ENCODE results near the gene COP1.

Gene COP1

GRCh38 chr1:176051402-176051801, 155.7 kb downstream of the COP1 start:
- no peaks in the 10 kb centered on the region for H3K27me3 ChIP-seq (ENCODE audit: control insufficient read depth, insufficient read depth, low read length)
- no peak for TF ChIP-seq CTCF (IDR thresholded peaks at IDR 0.05)
- no peaks in the 10 kb centered on the region for H3K4me1 ChIP-seq
- H3K79me2 ChIP-seq, result no peaks in the 10 kb centered on the region
- no peak overlapping the region for H3K27ac ChIP-seq
- H3K9me3 ChIP-seq (ENCODE audit: control insufficient read depth, low read length), result no peaks in the 10 kb centered on the region
- H2AFZ ChIP-seq, result no peak overlapping the region
- H3K4me2 ChIP-seq (ENCODE audit: low read length), result no peak overlapping the region
- no peaks in the 10 kb centered on the region for H3K36me3 ChIP-seq (ENCODE audit: control insufficient read depth, insufficient read depth, low read length)
- H3K9ac ChIP-seq, result no peak overlapping the region
- no peak overlapping the region for H3K4me3 ChIP-seq (ENCODE audit: low read depth, low read length)

GRCh38 chr1:176049582-176049981, 157.5 kb downstream of the COP1 start:
- no peaks in the 10 kb centered on the region for H3K36me3 ChIP-seq (ENCODE audit: control insufficient read depth, insufficient read depth, low read length)
- no peaks in the 10 kb centered on the region for H3K9me3 ChIP-seq (ENCODE audit: control insufficient read depth, low read length)
- H3K27me3 ChIP-seq (ENCODE audit: control insufficient read depth, insufficient read depth, low read length), result no peaks in the 10 kb centered on the region
- H3K4me1 ChIP-seq, result no peaks in the 10 kb centered on the region
- H3K79me2 ChIP-seq, result no peaks in the 10 kb centered on the region
- no peak overlapping the region for H2AFZ ChIP-seq
- H3K27ac ChIP-seq, result no peak overlapping the region
- H3K4me2 ChIP-seq (ENCODE audit: low read length), result no peak overlapping the region
- H3K4me3 ChIP-seq (ENCODE audit: low read depth, low read length), result no peak overlapping the region
- H3K9ac ChIP-seq, result no peak overlapping the region
- no peak for TF ChIP-seq CTCF (IDR thresholded peaks at IDR 0.05)

- Histone ChIP-seq H3K4me3 (ENCODE audit: low read depth, low read length) (no peak overlapping the region), H3K4me2 (ENCODE audit: low read length) (no peak overlapping the region), H3K36me3 (ENCODE audit: control insufficient read depth, insufficient read depth, low read length) (no peaks in the 10 kb centered on the region), H3K9me3 (ENCODE audit: control insufficient read depth, low read length) (no peaks in the 10 kb centered on the region), H3K79me2 (no peaks in the 10 kb centered on the region), H3K27ac (no peak overlapping the region), H2AFZ (no peak overlapping the region), H3K4me1 (no peaks in the 10 kb centered on the region), H3K9ac (no peak overlapping the region), H3K27me3 (ENCODE audit: control insufficient read depth, insufficient read depth, low read length) (no peaks in the 10 kb centered on the region)
- TF ChIP-seq CTCF (IDR thresholded peaks at IDR 0.05), result no peak
Observed at GRCh38 chr1:176046926-176047325, 160.2 kb downstream of the COP1 start.

- H3K79me2 ChIP-seq, result no peaks in the 10 kb centered on the region
- no peak overlapping the region for H2AFZ ChIP-seq
- no peak overlapping the region for H3K27ac ChIP-seq
- H3K4me3 ChIP-seq (ENCODE audit: low read depth, low read length), result no peak overlapping the region
- H3K4me2 ChIP-seq (ENCODE audit: low read length), result no peak overlapping the region
- H3K9ac ChIP-seq, result no peak overlapping the region
- no peaks in the 10 kb centered on the region for H3K9me3 ChIP-seq (ENCODE audit: control insufficient read depth, low read length)
- no peaks in the 10 kb centered on the region for H3K27me3 ChIP-seq (ENCODE audit: control insufficient read depth, insufficient read depth, low read length)
- TF ChIP-seq CTCF (IDR thresholded peaks at IDR 0.05), result no peak
- H3K36me3 ChIP-seq (ENCODE audit: control insufficient read depth, insufficient read depth, low read length), result no peaks in the 10 kb centered on the region
- H3K4me1 ChIP-seq, result no peaks in the 10 kb centered on the region
Observed at GRCh38 chr1:176043537-176043936, 163.5 kb downstream of the COP1 start.

GRCh38 chr1:176033881-176034280, 173.2 kb downstream of the COP1 start:
- no peaks in the 10 kb centered on the region for H3K36me3 ChIP-seq (ENCODE audit: control insufficient read depth, insufficient read depth, low read length)
- no peak overlapping the region for H3K9ac ChIP-seq
- TF ChIP-seq CTCF (IDR thresholded peaks at IDR 0.05), result no peak
- H3K27ac ChIP-seq, result no peak overlapping the region
- no peaks in the 10 kb centered on the region for H3K9me3 ChIP-seq (ENCODE audit: control insufficient read depth, low read length)
- H3K4me1 ChIP-seq, result no peaks in the 10 kb centered on the region
- H3K79me2 ChIP-seq, result no peaks in the 10 kb centered on the region
- no peak overlapping the region for H3K4me2 ChIP-seq (ENCODE audit: low read length)
- H3K4me3 ChIP-seq (ENCODE audit: low read depth, low read length), result no peak overlapping the region
- no peak overlapping the region for H2AFZ ChIP-seq
- no peaks in the 10 kb centered on the region for H3K27me3 ChIP-seq (ENCODE audit: control insufficient read depth, insufficient read depth, low read length)
